Loucy (cell line): ENCODE measurements around the gene FHIT.

Experiments used
- CTCF ChIP-seq: fragments of 200-600 bp; sonication (generic); conservative IDR thresholded peaks from 2 replicates; pipeline ENCODE4 v1.5.1; 2014; ENCODE audit warnings: mild to moderate bottlenecking, antibody characterized with exemption, low read length
- EZH2phosphoT487 ChIP-seq: fragments of 200-600 bp; IDR thresholded peaks from 2 replicates; pipeline ENCODE4 v1.6.1; 2018; ENCODE audit warnings: antibody characterized with exemption, mild to moderate bottlenecking, moderate library complexity, borderline replicate concordance

- TF ChIP-seq CTCF (no peak), EZH2phosphoT487 (no peak)
Measured at GRCh38 chr3:60013241-60013640, 1238.0 kb downstream of the FHIT start.
